Stimulated activated CD4-positive, alpha-beta T cell treated with anti-CD3 and anti-CD28 coated beads, Interleukin-12 subunit alpha, Interleukin-12 subunit beta, amount 100 ng/mL, for 48 hours (primary cell): Measurements from ENCODE around the gene STOX1.
"Not testable (repeated sequence)": the region's sequence is repeated elsewhere in the genome, so short reads cannot be mapped to it uniquely, and the experiment has no call there.

ENCODE experiments used
- DNase-seq, 3 donors: peaks; one replicate each; pipeline ENCODE4 v3.0.0-alpha.2; 2020; ENCODE audit warnings: low read depth in 2 of 3, low spot score in 1 of 3

STOX1 gene

DNA sequence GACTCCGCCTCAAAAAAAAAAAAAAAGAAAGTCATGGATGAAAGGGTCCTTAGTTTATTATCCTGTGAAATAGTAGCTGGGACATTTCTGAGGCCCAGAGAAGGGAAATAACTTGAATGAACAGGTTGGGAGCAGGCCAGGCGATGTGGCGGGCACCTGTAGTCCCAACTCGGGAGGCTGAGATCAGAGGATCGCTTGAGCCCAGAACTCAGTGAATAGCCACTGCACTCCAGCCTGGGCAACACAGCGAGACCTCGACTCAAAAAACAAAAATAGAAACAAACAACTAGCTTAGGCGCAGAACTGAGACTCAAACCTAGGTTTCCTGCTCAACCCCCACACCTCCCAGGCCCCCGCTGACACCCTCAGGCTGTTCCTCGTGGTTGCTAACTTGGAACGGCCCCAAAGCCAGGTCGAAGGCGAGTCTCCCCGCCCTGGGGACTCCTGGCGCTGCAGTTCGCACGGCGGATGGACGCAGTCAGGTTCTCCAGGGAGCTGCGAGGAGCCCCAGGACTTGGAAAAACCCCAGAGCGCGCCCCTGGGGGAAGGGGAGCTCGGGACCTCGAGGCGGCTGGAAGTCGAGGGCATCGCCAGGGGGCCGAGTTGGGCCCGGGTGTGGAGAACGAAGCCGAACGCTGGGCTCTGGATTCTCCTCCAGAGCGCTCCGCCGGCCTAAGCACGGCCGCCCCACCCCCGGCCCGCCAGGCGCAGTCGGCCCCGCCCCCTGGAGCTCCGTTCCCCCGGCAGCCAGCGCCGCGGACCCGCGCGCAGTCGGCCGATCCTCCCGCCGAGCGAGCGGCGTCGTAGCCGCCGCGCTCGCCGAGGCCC, at the start of gene STOX1:
TSS of gene STOX1 (plus strand) at position 768 of the 828 bp plus-strand sequence. CDS start 93 bp downstream, outside the sequence.
- peak; percentile 28 to 57 (median 40) for DNase-seq

GRCh38 chr10:68781613-68782574, 45.4 kb upstream of the STOX1 start:
- no peak for DNase-seq

DNA sequence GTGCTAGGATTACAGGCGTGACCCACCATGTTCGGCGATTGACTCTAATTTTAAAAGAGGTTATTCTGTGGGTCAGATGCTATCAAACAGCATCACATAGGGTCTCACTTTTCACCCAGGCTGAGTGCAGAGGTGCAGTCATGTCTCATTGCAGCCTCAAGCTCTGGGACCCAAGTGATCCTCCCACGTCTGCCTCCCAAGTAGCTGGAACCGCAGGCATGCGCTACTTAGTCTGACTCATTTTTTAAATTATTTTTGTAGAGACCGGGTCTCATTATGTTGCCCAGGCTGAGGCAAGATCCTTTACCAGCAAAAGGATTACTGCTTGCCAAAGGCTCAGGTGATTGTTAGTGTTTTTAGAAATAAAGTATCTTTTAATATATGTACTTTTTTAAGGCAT, 42.9 kb upstream of the STOX1 start:
- DNase-seq = no peak

DNA sequence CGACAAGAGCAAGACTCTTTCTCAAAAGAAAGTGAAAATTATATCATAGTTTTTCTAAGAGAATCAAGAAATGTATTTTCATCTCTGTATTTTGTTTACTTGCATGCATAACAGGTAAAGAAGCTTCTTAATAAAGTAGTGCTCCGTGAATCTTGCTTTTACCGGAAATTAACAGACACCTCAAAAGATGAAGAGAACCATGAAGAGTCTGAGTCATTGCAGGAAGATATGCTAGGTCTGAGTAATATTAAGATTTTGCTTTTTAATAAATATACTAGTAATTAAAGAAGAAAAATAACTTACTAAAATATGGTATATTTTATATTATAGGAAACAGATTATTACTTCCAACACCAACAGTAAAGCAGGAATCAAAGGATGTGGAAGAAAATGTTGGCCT, 39.5 kb upstream of the STOX1 start:
- DNase-seq = no peak

DNA sequence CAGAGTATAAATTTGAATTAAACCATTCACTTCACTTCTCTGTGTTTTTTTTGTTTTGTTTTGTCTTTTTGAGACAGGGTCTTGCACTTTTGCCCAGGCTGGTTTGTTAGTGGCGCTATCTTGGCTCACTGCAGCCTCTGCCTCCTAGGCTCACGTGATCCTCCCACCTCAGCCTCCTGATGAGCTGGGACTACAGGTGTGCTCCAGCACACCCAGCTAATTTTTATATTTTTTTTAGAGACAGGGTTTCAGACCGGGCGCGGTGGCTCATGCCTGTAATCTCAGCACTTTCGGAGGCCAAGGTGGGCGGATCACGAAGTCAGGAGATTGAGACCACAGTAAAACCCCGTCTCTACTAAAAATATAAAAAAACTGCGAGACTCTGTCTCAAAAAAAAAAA, 36.9 kb upstream of the STOX1 start:
- no peak for DNase-seq

- DNase-seq = no peak
These were observed 35.2 kb upstream of the STOX1 start for GRCh38 chr10:68792115-68792514.

DNA sequence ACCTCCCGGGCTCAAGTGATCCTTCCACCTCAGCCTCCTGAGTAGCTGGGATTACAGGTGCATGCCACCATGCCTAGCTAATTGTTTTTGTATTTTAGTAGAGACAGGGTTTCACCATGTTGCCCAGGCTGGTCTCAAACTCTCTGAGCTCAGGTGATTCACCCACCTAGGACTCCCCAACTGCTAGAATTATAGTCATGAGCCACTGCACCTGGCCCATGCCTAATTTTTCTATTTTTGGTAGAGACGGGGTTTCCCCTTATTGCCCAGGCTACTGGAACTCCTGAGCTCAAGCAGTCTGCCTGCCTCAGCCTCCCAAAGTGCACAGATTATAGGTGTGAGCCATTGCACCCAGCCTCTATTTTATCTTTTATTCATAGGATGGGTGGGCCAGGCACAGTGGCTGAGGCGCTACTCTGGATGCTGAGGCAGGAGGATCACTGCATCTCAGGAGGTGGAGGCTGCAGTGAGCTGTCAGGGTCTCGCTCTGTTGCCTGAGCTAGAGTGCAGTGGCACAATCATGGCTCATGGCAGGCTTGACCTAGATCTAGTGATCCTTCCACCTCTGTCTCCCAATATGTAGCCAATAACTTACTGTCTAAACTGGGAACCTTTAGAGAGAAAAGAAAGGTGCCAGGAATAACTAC, 31.3 kb upstream of the STOX1 start:
- DNase-seq = no peak

DNA sequence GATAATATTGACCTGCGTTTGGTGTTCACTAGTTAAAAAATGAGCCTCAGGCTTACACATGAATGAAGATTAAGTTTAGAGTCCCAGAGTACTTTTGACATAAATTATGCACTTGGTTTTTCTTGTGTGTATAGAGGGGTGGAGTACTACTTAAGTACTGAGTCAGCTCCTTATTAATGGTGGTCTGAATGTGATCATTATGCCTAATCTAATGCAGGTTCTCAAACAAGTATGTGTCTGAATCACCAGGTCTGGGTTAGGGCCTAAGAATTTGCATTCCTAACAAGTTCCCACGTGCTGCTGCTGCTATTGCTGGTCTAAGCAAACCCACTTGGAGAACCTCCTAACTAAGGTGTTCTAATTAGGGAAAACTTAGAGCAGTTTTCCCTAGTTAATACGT, 30.7 kb upstream of the STOX1 start:
- no peak for DNase-seq

GRCh38 chr10:68800211-68800610, 27.1 kb upstream of the STOX1 start:
- DNase-seq = no peak

GRCh38 chr10:68804692-68805091, 22.6 kb upstream of the STOX1 start:
- DNase-seq = no peak

GRCh38 chr10:68810830-68811229, 16.5 kb upstream of the STOX1 start:
- DNase-seq = not testable (repeated sequence)

GRCh38 chr10:68811314-68812009, 15.9 kb upstream of the STOX1 start:
- no peak for DNase-seq

DNA sequence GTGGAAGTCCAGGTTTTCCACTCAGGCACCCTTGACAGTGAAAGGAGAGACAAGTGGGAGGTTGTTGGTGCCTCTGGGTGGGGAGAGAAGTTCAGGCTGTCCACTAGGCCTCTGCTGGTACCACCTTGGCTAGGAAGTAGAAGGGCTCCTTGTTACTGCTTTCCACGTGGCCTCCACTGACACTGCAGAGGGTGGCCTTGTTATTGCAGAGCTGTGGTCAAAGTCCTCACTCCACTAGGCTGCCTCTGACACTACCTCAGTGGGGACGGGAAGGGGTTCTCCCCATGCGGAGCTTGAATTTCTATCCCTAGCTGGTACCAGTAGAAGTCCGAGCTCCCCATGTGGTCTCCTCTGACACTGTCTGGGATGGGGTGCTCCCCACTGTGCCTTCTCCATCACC, 14.9 kb upstream of the STOX1 start:
- no peak for DNase-seq

- DNase-seq = no peak
These were observed 13.8 kb upstream of the STOX1 start for GRCh38 chr10:68813559-68813958.

DNA sequence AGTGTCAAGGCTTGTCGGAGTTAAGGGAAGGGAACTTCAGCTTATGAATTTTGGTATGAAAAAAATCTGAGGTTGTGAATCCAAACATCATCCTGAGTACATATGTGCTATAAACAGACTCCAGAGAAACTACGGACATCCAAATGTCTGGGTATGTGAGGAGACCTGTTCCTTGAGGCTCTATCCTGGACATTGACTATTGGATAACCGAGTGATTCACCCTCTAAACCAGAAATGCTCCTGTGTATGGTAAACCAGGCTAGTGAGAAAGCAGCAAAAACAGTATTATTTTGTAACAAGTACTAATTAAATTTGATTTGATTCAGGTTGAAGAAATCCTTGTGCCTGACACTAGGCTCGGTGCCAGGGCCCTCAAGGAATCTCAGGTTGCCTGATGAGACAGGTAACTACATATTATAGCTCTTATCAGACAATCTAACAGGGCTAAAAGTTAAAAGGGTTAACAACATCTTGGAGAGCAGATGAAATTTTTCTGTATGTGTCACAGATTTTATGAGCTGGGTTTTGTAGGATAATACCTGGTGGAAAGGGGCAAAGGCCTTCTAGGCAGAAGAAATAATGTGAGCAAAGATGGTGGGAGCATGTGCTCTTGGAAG, 10.4 kb upstream of the STOX1 start:
- DNase-seq = no peak

DNA sequence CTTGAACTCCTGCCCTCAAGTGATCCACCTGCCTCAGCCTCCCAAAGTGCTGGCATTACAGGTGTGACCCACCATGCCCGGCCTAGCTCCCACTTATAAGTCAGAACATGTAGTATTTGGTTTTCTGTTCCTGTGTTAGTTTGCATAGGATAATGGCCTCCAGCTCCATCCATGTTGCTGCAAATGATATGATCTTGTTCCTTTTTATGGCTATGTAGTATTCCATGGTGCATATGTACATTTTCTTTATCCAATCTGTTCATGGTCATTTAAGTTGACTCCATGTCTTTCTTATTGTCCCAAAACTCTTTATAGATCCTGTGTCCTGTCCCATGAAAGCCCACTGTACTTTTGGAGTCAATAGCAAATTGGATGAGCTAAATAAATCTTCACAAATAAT, 7.0 kb upstream of the STOX1 start:
- DNase-seq = not testable (repeated sequence)

- not testable (repeated sequence) for DNase-seq
These were observed 4.7 kb upstream of the STOX1 start for GRCh38 chr10:68822626-68823025.

DNA sequence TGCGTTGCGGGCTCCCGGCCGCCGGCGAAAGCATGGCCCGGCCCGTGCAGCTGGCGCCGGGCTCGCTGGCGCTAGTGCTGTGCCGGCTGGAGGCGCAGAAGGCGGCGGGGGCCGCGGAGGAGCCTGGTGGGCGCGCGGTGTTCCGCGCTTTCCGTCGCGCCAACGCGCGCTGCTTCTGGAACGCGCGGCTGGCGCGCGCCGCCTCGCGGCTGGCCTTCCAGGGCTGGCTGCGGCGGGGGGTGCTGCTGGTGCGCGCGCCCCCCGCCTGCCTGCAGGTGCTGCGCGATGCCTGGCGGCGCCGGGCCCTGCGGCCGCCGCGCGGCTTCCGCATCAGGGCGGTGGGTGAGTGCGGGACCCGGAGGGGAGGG, 245 bp downstream of the STOX1 start:
- DNase-seq = not testable (repeated sequence)

- not testable (repeated sequence) for DNase-seq
These were observed 811 bp downstream of the STOX1 start for GRCh38 chr10:68828083-68828601.

DNA sequence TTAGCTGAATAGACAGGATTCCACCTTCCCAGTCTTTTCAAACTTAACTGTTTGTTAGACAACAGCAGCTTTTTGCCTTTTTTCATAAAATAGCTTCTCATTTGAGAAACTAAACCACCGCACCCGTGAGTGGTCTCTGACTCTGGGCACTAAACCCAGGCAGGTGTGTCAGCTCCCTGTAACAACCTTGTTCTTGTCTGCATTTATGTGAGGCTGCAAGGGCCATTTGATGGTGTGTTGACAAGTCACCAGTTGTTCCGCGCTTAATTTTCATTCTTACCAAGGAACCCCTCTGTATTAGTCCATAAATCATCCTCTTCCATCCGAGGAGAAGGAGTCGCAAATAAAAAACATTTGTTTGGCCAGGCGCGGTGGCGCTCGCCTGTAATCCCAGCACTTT, 1.5 kb downstream of the STOX1 start:
- DNase-seq = no peak
